GM23248 (cell line): ENCODE data around the gene SLBP. TPM values are rescaled to one million over a fixed set of nuclear protein-coding genes. Genes with fewer than 3 reads are reported as not detected.

Source experiments
- DNase-seq: peaks from one replicate; pipeline ENCODE4 v3.0.0-alpha.2; 2015
- H2AFZ ChIP-seq: fragments of 200-600 bp; sonication (generic); 2 replicates; pipeline ENCODE4 v1.6.1; 2016; ENCODE audit warnings: antibody characterized with exemption
- H3F3A ChIP-seq: fragments of 200-600 bp; sonication (generic); 2 replicates; pipeline ENCODE4 v1.6.1; 2016; ENCODE audit warnings: mild to moderate bottlenecking, antibody characterized with exemption, mixed run types; ENCODE audit not compliant: insufficient read depth
- H3K27ac ChIP-seq: fragments of 200-600 bp; sonication (generic); 2 replicates; pipeline ENCODE4 v1.5.1; 2016; ENCODE audit warnings: mild to moderate bottlenecking
- H3K27me3 ChIP-seq: fragments of 200-600 bp; sonication (generic); replicated peaks from 2 replicates; pipeline ENCODE4 v1.6.1; 2016; ENCODE audit warnings: mild to moderate bottlenecking; ENCODE audit not compliant: insufficient read depth
- H3K36me3 ChIP-seq: fragments of 200-600 bp; sonication (generic); 2 replicates; pipeline ENCODE4 v1.6.1; 2016; ENCODE audit warnings: low read depth, mild to moderate bottlenecking
- H3K4me1 ChIP-seq: fragments of 200-600 bp; sonication (generic); 2 replicates; pipeline ENCODE4 v1.6.1; 2016; ENCODE audit warnings: mild to moderate bottlenecking; ENCODE audit not compliant: insufficient read depth
- H3K4me2 ChIP-seq: fragments of 200-600 bp; sonication (generic); one replicate; pipeline ENCODE4 v1.6.1; 2016; ENCODE audit warnings: mild to moderate bottlenecking; ENCODE audit not compliant: unreplicated experiment
- H3K4me3 ChIP-seq: fragments of 200-600 bp; sonication (generic); 2 replicates; pipeline ENCODE4 v1.5.1; 2016; ENCODE audit warnings: mild to moderate bottlenecking
- H3K79me2 ChIP-seq: fragments of 200-600 bp; sonication (generic); 2 replicates; pipeline ENCODE4 v1.6.1; 2016; ENCODE audit warnings: mild to moderate bottlenecking; ENCODE audit not compliant: insufficient read depth
- H3K9ac ChIP-seq: fragments of 200-600 bp; sonication (generic); 2 replicates; pipeline ENCODE4 v1.6.1; 2016; ENCODE audit warnings: mild to moderate bottlenecking
- H3K9me2 ChIP-seq: fragments of 200-600 bp; sonication (generic); 2 replicates; pipeline ENCODE4 v1.6.1; 2016; ENCODE audit warnings: mixed run types, mild to moderate bottlenecking, moderate library complexity; ENCODE audit not compliant: insufficient read depth
- H3K9me3 ChIP-seq: fragments of 200-600 bp; sonication (generic); one replicate; pipeline ENCODE4 v1.6.1; 2017; ENCODE audit warnings: low read depth
- H4K20me1 ChIP-seq: fragments of 200-600 bp; sonication (generic); 2 replicates; pipeline ENCODE4 v1.6.0; 2016; ENCODE audit not compliant: insufficient read depth
- EZH2 ChIP-seq: fragments of 200-600 bp; sonication (generic); IDR thresholded peaks from 2 replicates; pipeline ENCODE4 v1.6.1; 2018; ENCODE audit warnings: antibody characterized with exemption, mild to moderate bottlenecking; ENCODE audit not compliant: insufficient read depth, poor library complexity, severe bottlenecking
- EZH2phosphoT487 ChIP-seq: fragments of 200-600 bp; sonication (generic); IDR thresholded peaks from 2 replicates; pipeline ENCODE4 v1.6.1; 2018; ENCODE audit warnings: antibody characterized with exemption, moderate library complexity, mild to moderate bottlenecking, low read depth; ENCODE audit not compliant: insufficient read depth
- WGBS, 2 experiments: methylation state at CpG; one replicate each; pipeline ENCODE4 v1.1.6; 2015 to 2017; ENCODE audit warnings: low lambda C conversion rate in 2 of 2, low coverage in 1 of 2; ENCODE audit errors: missing lambda C conversion rate in 2 of 2; 5-methylcytosine and 5-hydroxymethylcytosine counted together
- in situ Hi-C: fragments of 300-500 bp; cut with MboI; formaldehyde crosslinking; loops from 2 replicates; pipeline ENCODE4 v1.15.0; 2020
- polyA plus RNA-seq: library from polyadenylated mRNA; unstranded; fragments of >200 nt; fragmentation: Nextera tagmentation; extraction: Ambion mirVana; gene quantifications from 2 replicates; pipeline ENCODE4 v1.2.1, GENCODE V29; 2016
- total RNA-seq: library from RNA; depleted of rRNA; stranded (reverse); fragments of >200 nt; shearing (Covaris generic); gene quantifications from 2 replicates; pipeline ENCODE4 v1.2.3, GENCODE V29; 2014

Gene SLBP
- total and polyA plus RNA-seq, 2 experiments from 2014 or later, result 72.7 to 85.8 TPM

- no peak for DNase-seq
- H3K4me3 ChIP-seq, result no peak overlapping the region
- peaks cover 11% of the 10 kb centered on the region for H3F3A ChIP-seq
- no peak overlapping the region for H2AFZ ChIP-seq
- no peaks in the 10 kb centered on the region for H4K20me1 ChIP-seq
- no peak overlapping the region for H3K27ac ChIP-seq
- TF ChIP-seq EZH2phosphoT487 (no peak), EZH2 (no peak)
- no peaks in the 10 kb centered on the region for H3K27me3 ChIP-seq
- no peaks in the 10 kb centered on the region for H3K79me2 ChIP-seq
- no peaks in the 10 kb centered on the region for H3K36me3 ChIP-seq
- H3K4me2 ChIP-seq, result no peak overlapping the region
- no peaks in the 10 kb centered on the region for H3K9me3 ChIP-seq
- H3K9me2 ChIP-seq, result no peaks in the 10 kb centered on the region
- in situ Hi-C loops, result no loop called here
- no peak overlapping the region for H3K9ac ChIP-seq
- no peaks in the 10 kb centered on the region for H3K4me1 ChIP-seq
- 79 to 82% methylated on average over 5 of the region's 5 CpGs for WGBS, 2 experiments
Measured at GRCh38 chr4:1678244-1678643, 33.9 kb downstream of the SLBP start.

DNA sequence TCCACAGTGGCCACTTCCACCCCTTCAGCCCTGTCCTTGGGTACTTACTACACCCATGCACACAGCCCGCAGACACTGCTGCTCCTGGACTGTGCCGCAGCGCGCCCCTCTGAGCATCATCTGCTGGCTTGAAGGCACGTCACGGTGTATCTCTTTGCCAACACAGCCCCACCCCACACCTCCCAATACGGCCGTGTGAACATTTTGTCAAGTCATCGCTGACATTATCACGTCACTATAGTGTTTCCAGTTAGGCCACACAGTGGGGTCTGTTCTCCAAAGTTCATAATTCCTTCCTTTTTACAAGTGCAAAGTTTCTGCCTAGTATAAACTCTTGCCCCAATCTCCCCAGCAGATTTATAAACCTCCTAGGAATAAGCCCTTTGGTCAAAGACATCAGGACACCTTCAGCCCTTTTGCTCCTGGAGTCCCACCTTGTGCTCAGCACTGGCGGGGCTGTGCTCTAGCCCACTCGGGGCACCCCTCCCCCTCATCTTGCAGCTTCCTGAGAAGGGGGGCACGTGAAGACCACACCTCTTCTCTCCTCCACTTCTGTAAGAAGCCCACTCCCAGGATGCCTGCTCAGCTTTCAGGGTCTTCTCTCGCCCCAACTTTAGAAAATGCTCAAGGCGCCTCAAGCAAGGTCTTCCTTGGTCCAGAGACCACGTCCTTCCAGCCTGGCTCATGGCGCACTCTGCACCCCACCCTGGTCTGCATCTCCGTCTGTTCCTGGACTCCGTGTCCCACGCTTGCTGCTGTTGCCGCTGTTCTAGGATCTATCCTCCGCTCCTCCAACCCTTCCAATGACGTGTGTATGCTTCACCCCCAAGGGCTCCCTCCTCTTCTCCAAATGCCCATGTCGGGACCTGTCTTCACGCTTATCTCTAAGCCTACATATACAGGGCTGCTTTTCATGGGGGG, 35.3 kb downstream of the SLBP start:
- H3K9me2 ChIP-seq, result no peaks in the 10 kb centered on the region
- no peak overlapping the region for H3K4me3 ChIP-seq
- no peak for DNase-seq
- no peaks in the 10 kb centered on the region for H4K20me1 ChIP-seq
- no peak overlapping the region for H3K9ac ChIP-seq
- in situ Hi-C loops, result no loop called here
- no peak overlapping the region for H3K27ac ChIP-seq
- H3K9me3 ChIP-seq, result no peaks in the 10 kb centered on the region
- no peak overlapping the region for H2AFZ ChIP-seq
- TF ChIP-seq EZH2 (no peak), EZH2phosphoT487 (no peak)
- no peaks in the 10 kb centered on the region for H3K27me3 ChIP-seq
- no peaks in the 10 kb centered on the region for H3F3A ChIP-seq
- no peak overlapping the region for H3K4me2 ChIP-seq
- H3K4me1 ChIP-seq, result no peaks in the 10 kb centered on the region
- 81 to 82% methylated on average over 25 of the region's 25 CpGs for whole genome bisulfite sequencing, 2 experiments
- H3K36me3 ChIP-seq, result no peaks in the 10 kb centered on the region
- no peaks in the 10 kb centered on the region for H3K79me2 ChIP-seq

DNA sequence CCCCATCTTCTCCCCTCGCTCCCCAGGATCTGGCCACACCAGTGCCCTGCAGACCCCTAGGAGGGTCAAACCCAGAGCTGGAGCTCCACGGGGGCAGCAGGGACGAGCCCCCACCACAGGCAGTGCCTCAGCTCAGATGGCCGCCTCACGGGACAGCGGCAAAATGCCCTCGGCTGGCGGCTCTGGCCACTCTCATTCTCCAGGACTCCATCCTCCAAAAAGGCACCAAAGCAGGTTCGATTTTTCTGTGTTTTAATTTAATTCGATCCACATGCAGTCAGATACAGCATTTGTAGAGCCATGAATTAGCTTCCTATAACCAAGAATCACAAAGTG, 36.3 kb downstream of the SLBP start:
- 72 to 78% methylated on average over 10 of the region's 10 CpGs for WGBS, 2 experiments

DNA sequence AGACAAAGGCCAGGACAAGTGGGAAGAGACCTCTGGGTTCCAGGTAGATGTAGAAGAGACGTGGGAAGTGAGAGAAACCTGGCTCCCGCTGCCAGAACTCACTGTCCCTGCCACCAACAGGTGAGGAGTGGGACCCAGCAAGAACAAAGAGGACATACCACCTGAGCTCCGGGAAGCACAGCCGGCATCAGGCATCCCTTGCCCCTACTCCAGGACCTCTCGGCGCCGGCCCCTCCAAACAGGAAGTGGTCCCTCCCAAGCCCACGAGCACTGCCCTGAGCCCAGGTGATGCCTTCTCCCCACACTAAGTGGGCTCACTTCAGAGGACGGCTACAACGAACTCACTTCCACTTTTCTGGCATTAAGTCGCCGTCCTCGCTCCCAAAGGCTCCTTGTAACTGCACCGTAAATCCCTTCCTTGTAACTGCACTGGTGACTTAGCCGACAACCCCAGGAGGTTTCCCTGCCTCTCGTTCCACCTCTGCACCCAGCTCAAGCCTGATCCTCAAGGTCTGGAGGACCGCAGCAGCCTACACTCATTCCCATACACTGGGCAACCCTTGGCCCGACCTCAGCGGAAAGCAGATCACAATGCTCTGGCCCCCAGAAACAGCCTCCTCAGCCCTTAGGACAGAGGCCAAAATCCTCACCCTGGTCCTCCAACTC, 36.9 kb downstream of the SLBP start:
- 81 to 86% methylated on average over 19 of the region's 19 CpGs for WGBS, 2 experiments
- no peak overlapping the region for H3K4me2 ChIP-seq
- H4K20me1 ChIP-seq, result no peaks in the 10 kb centered on the region
- no peak for TF ChIP-seq EZH2phosphoT487
- TF ChIP-seq EZH2, result no peak
- no peak for DNase-seq
- H3K9ac ChIP-seq, result no peak overlapping the region
- in situ Hi-C loops, result no loop called here
- no peak overlapping the region for H3K27ac ChIP-seq
- H3K4me3 ChIP-seq, result no peak overlapping the region
- H3K79me2 ChIP-seq, result no peaks in the 10 kb centered on the region
- H3K9me3 ChIP-seq, result no peaks in the 10 kb centered on the region
- H3F3A ChIP-seq, result no peaks in the 10 kb centered on the region
- no peak overlapping the region for H2AFZ ChIP-seq
- no peaks in the 10 kb centered on the region for H3K36me3 ChIP-seq
- no peaks in the 10 kb centered on the region for H3K27me3 ChIP-seq
- no peaks in the 10 kb centered on the region for H3K4me1 ChIP-seq
- H3K9me2 ChIP-seq, result no peaks in the 10 kb centered on the region

More for the DNA sequence above, 36.3 kb downstream of the SLBP start:
- no peak for DNase-seq
- Histone ChIP-seq H3K9ac (no peak overlapping the region), H3F3A (no peaks in the 10 kb centered on the region), H3K27me3 (no peaks in the 10 kb centered on the region), H2AFZ (no peak overlapping the region), H3K36me3 (no peaks in the 10 kb centered on the region), H3K79me2 (no peaks in the 10 kb centered on the region), H3K9me2 (no peaks in the 10 kb centered on the region), H3K4me3 (no peak overlapping the region), H3K9me3 (no peaks in the 10 kb centered on the region), H3K27ac (no peak overlapping the region), H4K20me1 (no peaks in the 10 kb centered on the region), H3K4me2 (no peak overlapping the region), H3K4me1 (no peaks in the 10 kb centered on the region)
- TF ChIP-seq EZH2, result no peak
- in situ Hi-C loops, result no loop called here
